T-helper 1 cell treated with Interleukin-12 subunit alpha and Interleukin-12 subunit beta and Interleukin-4 antibody, amounts not matched to agents 30 ng/mL and 1 ng/mL, for 36 hours (primary cell): ENCODE data around the gene BTNL3. TPM values are rescaled to one million over a fixed set of nuclear protein-coding genes. Genes with fewer than 3 reads are reported as not detected.

Experiments
- intact Hi-C: fragments of 100-400 bp; cut with micrococcal nuclease; formaldehyde crosslinking; loops from one replicate; pipeline ENCODE4 v1.15.1; 2024
- total RNA-seq: library from RNA; stranded (reverse); gene quantifications from 2 replicates; pipeline ENCODE4 v1.2.3, GENCODE V29; 2022

The BTNL3 gene
- total RNA-seq, 1 donor from 2014 or later: not detected

DNA sequence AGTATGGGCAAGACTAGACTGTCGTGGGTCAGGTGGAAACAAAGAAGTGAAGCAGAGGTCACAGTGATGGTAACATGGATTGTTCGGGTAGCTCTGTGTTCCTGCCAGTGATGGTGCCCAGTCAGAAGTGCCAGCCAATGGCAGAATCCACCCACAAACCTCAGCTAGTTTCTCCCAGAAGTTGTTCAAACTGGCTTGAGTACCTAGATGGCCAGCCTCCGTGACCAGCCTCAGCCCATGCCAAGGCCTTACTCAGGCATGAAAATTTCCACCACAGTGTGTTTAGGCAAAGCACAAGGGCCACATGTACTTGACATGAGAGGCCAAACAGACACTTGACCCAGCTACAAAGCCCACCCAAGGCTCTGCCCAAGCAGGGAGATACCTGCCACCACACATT, 32.0 kb downstream of the BTNL3 start:
- intact Hi-C loops: no loop called here

DNA sequence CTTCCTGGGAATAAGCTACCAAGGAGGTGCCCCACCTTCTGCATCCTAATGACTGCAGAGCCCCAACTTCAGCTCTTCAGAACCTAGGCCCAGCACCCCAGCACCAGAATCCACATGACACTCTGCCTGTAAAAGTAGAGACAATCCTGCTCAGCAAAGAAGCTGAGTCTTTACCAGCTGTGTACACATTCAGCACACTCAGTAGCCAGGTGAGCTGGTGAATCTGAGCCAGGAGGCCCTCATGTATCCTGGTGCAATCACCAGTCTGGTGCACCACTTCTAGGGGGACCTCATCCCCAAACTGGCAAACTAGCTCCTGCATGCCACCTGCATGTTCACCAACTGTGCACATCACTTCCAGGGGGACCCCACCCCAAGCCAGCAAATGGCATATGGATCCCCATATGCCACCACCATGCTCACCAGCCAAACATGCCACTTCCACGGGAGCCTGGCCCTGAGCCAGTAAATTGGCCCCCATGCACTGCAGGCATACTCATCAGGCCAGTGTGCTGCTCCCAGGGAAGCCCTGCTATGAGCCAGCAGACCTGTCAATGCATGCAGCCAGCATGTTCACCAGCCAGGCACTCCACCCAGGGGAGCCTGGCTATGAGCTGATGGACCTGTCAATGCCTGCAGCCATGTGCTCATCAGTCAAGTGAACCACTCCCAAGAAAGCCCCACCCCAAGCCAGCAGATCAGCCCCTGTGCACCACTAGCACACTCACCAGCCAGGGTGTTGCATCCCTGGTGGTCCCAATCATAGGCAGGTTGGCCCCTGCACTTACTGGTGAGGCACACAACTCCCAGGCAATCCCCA, 35.8 kb downstream of the BTNL3 start:
- intact Hi-C loops: no loop called here

DNA sequence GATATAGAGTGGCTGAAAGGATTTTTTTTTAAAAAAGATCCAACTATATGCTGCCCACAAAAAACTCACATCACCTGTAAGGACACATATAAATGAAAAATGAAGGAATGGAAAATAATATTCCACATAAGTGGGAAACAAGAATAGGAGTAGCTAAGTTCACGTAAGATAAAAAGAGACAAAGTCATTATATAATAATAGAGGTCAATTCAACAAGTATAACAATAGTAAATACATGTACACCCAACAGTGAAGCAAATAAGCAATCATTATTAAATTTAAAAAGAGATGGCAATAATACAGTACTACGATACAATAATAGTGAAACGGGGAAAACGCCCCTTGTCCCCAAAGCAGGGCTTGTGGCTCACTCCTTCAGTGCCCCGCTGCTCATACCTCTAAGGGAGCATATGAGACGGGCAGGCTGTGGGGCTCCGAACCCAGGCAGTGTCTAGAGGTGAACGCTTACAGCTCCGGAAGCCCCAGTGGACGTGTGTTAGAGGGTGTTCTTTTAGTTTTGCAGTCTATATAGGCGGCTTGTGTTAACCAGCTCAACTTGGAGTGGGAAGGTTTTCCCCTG, 38.9 kb downstream of the BTNL3 start:
- intact Hi-C loops: no loop called here

DNA sequence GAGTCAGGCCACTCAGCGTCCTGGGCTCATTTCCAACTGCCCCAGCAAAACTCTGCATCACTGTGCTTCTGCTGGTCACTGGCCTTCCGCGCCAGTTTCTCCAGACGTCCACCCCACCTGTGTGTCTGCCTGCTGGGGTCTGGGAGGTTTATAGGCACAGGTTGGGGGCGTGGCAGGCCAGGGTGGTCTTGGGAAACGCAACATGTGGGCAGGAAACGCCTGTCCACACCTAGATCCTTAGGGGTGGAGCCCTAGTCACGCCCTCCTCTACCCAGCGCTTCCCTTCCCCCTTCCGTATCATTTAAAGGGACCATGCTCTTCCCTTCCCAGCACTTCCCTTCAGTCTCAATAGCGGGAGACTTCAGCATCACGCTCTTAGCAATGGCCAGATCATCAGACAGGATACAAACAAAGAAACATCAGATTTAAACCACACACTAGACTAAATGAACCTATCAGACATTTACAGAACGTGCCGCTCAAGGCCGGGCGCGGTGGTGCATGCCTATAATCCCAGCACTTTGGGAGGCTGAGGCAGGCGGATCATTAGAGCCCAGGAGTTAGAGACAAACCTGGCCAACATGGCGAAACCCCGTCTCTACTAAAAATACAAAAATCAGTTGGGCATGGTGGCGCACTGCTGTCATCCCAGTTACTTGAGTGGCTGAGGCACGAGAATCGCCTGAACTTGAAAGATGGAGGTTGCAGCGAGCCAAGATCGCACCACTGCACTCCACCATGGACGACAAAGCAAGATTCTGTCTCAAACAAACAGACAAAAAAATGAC, 39.6 kb downstream of the BTNL3 start:
- intact Hi-C loops: no loop called here

DNA sequence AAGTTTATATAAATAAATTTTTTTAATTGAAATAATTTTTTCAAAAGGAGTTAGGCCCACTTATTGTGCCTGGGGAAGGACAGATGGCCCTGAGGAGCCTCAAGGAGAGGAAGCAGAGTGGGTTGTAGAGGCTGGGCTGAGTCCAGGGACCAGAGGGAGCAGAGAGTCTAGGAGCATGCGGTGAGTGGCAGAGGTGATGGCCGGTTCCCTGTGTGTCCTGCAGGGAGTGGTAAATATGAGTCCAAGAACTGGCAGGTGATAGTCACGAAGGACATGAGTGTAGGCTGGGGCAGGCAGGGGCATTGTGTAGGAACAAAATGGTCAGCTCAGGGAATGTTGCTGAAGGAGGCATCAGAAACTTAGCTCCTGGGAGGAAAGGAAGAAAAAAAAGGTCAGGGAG, 43.1 kb downstream of the BTNL3 start:
- intact Hi-C loops: no loop called here

DNA sequence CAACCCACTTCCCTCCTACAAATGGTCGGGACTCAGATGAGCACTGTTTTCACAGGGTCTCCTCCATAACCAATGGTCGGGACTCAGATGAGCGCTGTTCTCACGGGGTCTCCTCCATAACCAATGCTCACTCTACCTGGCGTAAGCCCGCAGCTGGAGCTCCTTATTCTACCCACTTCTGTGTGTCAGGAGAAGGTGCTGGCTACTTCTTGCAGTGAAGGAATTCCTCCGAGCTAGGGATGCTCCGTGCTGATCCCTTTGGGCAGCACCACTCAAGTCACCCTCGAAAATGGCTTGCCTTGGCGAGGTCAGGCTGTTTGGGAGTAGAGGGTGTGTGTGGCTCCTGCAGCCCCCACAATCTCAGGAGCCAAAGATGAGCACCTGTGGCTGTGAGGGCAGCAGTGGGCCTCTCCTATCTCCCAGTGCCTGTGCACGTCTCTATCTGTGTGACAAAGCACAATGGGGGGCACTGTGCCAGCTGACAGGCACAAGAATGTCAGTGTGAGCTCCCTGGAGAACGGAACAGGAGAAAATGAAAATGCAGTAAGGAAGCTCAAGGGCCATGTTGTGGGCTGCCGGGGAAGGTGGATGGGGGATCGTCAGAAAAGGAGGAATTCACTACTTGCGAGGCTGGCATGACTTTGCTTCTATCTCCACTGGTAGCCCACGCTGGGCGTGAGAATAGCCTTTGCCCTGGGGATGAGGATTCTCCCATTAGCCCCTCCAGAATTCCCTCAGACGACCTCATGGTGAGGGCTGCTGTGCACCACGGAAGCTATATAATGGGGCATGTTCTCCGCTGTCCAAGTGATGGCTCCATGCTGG, 47.6 kb downstream of the BTNL3 start:
- intact Hi-C loops: no loop called here

DNA sequence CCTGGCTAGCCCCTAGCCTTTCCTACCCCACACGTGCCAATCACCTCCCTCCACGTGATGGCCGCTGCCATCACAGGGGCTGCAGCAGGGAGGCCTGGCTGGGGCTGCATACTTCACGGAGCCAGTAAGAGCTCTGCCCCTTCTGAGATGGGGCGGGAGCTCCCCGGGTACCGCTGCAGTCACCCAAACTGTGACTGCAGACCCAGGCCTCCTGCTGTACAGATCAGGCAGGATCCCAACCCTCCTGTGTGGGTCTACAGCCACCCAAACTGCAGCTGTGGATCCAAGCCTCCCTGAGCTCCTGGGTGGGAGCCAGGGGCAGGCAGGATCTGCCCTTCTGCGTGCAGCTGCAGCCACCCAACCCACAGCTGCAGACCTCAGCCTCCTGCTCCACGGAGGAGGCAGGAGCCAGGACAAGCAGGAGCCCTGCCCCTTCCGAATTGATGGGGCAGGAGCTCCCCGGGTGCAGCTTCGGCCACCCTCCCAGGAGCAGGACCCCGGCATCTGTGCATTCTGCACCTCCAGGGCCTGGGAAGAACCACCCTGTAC, 48.2 kb downstream of the BTNL3 start:
- intact Hi-C loops: no loop called here

DNA sequence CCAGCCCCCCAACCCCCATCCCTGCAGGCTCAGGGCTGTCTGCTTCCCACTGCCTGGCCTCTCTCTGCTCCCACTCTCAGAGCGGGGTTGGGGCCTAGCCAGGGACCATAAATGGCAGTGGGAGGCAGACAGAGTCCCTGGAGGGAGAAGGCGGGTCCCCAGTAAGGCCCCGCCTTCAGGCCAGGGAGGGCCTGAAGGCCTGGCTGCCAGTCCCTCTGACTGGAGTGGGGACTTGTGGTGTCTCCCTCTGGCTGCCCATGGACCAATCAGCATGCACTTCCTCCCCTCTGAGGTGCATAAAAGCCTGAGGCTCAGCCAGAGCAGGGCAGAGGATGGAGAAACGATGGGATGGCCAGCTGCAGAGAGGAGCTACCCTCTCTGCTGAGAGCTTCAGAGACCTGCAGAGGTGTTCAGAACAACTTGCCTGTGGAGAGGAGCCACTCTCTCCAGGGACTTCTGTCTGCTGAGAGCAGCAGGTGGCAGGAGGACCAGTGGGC, 48.8 kb downstream of the BTNL3 start:
- intact Hi-C loops: no loop called here

DNA sequence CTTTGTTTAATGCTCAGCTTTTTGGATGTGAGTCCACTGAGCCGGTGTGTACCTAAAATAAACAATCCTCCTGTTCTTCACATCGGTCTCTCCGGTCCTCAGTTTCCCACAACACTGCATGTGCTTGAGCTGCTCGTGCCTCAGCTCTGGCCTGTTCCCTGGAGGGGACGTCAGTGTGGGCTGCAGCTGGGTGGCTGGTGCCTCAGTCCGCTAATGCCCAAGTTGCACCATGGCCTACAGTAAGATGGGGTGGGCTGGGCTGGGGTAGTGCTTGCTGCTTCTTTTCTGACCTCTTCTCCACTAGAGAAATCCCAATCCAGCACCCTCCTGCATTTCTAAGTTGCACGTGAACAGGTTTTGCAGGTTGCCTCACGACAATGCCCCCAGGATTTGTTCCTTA, 50.8 kb downstream of the BTNL3 start:
- intact Hi-C loops: no loop called here

DNA sequence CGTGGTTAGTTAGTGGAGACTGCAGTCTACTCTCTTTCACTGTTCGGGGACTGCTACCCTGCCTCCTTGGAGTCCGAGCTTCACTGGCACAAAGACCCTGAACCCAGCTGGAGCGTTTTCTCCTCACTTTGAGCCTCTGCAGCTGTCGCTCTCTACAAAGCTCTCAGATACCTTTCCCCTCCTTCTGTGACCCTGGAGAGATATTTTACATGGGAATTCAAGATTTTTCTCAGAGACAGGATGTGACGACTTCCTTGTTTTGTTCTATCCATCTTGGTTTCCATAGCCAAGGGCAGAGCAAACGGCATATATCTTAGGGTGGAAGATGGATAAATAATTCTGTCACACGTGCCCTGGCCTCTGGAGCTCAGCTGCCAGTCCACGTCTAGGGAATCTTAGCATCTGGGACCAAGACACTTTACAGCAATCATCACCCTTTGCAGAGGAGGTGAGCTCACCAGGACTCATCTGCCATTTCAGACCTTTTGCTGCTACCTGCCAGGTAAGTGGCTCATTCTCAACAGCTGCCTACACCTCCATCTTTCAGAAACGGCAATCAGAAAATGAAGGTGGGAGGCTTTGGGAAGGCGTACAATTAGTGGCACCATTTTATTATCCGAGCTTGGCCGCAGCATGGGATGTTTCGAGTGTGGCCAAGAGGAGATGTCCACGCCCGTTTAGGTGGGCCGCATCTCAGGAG, 51.4 kb downstream of the BTNL3 start, which contains the start of gene BTNL9:
BTNL9 (plus strand) TSS at position 336 of the 700 bp plus-strand sequence. CDS start 5,224 bp downstream, outside the sequence.
- intact Hi-C loops: no loop called here

DNA sequence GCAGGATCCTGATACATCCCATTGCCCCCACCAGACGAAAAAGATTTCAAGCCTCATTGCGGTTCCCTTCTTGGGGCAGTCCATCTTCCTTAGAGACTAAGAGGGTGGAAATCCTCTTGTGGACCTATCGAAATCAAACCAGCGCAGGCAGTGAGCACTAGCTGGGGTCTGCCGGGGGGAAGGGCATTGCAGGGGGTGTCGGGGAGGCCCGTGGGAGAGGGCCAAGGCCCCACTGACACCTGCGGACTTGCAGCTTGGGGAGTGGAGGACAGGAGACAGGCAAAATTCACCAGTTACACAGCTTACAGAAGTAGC, 51.9 kb downstream of the BTNL3 start:
- intact Hi-C loops: no loop called here

DNA sequence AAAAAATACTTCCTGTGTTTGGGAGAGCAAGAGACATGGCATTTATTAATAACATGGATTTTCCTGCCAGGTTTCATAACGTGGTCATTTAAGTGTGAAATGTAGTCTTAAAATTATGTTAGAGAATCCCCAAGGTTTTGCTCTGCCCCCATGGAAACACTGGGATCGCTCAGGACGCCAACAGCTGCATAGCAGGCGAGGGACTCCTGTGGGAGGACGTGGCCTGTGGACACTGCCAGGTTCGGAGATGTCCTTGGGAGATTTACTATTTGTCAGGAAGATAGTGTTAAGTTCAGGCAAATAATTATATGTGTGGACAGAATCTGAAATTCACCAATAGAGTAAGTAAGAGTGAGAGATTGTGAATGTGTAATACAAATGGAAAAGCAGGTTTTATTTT, 52.4 kb downstream of the BTNL3 start:
- intact Hi-C loops: no loop called here

DNA sequence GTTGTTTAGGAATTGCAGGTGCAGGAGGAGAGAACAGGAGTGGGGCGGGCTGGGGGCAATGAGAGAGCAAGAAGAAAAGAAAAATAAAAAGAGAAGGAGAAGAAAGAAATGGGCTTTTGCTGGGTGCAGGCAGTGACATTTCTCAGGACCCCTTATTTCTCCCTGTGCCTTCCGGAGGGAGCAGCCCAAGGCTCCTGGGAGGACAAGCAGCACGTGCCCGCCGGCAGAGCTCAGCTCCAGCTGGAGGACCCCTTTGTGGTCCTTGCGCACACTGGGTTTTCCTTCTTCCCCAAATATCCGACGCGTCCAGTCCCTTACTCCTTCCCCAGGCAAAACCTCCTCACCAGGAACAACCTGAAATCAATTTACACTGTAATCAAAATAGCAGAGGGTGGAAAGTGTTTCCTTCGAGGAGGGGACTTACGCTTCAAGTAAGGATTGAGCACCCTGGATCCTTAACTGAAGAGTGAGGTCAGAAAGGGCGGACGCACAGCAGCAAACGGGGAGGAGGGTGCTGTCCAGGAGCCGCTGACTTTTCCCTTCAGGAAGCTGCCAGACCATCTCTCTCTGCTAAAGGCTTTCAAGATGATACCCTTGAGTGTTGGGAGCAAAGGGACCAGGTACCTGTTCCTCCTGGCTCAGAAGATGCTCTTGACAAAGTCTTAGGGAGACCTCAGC, 53.5 kb downstream of the BTNL3 start:
- intact Hi-C loops: no loop called here

DNA sequence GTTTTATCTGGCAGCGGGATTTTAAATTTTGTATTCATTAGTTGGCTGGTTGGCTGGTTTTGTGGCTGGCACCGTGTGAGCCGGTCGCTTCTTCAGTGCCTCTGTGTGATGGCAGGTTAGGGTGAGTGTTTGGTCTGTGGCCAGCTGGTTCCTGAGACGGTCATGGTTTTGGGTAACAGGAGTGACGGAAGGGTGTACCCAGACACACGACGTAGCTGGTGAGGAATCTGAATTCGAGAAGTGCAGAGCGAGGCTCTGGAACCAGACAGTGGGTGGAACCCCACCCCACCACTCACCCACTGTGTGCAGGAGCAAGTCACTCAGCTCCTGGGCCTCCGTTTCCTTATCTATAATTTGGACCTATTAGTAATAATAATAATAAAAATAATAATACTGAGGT, 54.1 kb downstream of the BTNL3 start:
- intact Hi-C loops: no loop called here

DNA sequence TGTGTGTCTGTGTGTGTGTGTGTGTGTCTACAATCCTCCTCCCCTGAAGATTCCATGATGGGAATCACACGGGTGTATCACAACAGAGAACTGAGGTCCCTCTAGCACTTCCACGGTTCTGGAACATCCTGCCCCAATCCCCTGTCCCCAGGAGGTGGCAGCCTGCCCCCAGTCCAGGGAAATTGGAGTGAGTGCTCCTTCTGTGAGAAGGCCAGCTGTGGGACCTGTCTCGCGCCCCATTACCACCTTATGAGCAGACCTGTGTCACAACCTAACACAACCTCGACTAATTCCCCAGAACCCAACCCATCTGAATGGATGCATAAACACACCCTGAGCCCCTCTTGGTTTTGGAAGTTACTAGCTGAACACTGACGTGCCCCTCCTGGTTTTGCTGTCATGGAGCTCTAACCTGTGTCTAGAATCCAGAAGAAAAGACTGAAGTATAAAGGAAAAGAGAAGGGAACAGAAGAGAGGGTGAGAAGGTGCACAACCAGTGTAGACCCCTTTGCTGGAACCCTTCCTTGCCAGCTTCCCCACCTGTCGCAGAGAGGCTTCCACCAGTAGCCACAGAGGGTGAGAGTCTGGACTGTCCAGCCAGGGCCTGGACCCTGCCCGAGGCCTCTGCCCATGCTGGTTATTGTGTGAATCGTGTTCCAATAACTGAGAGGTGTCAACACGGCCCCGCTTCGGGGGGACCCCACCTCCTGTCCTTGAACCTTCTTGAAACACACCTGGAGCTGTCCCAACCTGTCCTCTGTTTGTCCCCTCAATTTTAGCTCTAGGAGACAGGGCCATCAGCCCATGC, 54.8 kb downstream of the BTNL3 start:
- intact Hi-C loops: no loop called here

DNA sequence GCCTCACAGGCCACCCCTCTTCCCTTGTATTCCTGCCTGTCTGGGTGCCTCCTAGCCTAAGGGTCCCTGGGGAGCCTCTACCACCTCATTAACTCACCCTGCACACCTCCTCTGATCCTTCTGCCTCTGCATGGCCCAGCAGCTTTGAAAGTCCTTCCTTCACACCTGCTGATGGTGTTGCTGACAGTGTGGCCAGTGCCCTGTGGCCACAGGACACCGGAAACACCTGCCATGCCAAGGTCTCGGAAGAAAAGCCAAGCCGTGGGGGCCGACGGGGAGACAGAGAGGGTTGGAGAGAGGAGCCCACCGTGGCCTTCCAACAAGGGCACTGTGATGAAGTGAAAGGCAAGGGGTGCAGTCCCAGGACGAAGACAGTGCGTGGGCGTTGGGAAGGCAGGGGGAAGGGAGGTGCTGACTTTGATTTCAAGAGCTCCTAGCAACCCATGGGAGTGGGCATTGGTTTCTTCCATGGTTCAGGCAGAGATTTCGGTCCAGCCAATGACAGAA, 55.5 kb downstream of the BTNL3 start:
- intact Hi-C loops: no loop called here

DNA sequence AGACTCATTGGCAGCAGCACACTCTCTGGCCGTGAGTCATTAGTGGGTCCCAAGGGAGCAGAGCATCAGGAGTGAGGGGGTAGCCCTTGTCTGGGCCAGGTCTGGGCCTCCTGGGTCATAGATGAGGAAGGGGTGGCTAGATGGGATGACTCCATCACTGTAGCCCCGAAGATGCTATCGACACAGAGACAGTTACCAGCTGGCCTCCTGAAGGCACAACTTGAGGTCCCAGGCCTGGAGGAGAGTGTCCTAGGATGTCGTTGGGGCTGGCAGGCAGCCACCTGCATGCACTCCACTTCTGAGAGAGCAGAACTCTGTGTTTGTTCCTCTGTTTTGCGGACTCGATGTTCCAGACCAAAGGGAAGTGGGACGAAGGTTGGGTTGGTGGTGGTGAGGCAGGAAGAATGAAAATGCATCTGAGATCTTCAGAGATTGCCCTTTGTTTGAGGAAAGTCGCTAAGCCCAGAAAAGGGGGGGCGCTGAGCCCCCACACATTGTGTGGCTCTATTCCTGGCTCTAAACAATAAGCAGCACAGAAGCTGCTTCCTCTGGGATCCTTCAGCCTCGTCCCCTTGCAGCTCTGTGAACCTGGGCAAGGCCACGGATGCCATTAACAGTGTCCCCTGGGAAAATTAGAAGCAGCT, 56.1 kb downstream of the BTNL3 start:
- intact Hi-C loops: no loop called here

DNA sequence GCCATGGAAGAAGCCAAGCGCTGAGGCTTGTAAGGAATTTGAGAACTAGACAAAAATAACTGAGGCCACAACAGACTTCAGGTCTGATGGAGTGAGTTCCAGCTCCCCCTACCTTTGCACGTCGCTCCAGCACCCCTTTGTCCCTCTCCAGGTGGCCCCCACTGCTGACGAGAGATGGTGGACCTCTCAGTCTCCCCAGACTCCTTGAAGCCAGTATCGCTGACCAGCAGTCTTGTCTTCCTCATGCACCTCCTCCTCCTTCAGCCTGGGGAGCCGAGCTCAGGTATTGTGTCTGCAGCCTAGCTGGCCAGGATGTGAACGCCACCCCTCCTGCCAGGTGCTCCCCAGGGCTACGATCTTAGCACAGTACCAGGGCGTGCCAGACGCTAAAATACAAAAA, 56.7 kb downstream of the BTNL3 start:
- intact Hi-C loops: no loop called here
